ENCODE measurements around the gene PIK3CD.

- no peak for TF ChIP-seq POLR2A (IDR thresholded peaks at IDR 0.05)
- TF ChIP-seq, protein P1, sequence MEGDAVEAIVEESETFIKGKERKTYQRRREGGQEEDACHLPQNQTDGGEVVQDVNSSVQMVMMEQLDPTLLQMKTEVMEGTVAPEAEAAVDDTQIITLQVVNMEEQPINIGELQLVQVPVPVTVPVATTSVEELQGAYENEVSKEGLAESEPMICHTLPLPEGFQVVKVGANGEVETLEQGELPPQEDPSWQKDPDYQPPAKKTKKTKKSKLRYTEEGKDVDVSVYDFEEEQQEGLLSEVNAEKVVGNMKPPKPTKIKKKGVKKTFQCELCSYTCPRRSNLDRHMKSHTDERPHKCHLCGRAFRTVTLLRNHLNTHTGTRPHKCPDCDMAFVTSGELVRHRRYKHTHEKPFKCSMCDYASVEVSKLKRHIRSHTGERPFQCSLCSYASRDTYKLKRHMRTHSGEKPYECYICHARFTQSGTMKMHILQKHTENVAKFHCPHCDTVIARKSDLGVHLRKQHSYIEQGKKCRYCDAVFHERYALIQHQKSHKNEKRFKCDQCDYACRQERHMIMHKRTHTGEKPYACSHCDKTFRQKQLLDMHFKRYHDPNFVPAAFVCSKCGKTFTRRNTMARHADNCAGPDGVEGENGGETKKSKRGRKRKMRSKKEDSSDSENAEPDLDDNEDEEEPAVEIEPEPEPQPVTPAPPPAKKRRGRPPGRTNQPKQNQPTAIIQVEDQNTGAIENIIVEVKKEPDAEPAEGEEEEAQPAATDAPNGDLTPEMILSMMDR (IDR thresholded peaks at IDR 0.05): no peak
Observed at GRCh38 chr1:9715536-9716226, 64.2 kb downstream of the PIK3CD start.
